ENCODE data around the gene PSMD6.

The PSMD6 gene

DNA sequence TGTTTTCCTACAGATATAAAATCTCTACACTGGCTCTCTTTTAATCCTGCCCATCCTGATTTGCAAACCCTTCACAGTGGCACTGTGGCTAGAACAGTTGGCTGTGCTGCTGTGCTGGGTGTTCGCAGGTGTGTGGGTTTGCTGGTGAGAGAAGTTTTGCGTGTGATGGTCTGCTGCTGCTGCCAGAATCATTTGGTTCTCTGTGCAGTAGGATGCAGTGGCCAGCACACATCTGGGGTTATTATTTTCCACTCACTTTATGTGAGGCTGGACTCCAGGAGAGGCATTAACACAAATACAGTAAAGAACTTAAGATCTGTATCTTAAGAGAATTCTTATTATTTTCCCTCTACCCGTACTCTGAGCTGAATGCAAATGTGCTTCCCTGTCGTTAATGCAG lies 16.0 kb upstream of the PSMD6 start:
- TF ChIP-seq, protein P1, sequence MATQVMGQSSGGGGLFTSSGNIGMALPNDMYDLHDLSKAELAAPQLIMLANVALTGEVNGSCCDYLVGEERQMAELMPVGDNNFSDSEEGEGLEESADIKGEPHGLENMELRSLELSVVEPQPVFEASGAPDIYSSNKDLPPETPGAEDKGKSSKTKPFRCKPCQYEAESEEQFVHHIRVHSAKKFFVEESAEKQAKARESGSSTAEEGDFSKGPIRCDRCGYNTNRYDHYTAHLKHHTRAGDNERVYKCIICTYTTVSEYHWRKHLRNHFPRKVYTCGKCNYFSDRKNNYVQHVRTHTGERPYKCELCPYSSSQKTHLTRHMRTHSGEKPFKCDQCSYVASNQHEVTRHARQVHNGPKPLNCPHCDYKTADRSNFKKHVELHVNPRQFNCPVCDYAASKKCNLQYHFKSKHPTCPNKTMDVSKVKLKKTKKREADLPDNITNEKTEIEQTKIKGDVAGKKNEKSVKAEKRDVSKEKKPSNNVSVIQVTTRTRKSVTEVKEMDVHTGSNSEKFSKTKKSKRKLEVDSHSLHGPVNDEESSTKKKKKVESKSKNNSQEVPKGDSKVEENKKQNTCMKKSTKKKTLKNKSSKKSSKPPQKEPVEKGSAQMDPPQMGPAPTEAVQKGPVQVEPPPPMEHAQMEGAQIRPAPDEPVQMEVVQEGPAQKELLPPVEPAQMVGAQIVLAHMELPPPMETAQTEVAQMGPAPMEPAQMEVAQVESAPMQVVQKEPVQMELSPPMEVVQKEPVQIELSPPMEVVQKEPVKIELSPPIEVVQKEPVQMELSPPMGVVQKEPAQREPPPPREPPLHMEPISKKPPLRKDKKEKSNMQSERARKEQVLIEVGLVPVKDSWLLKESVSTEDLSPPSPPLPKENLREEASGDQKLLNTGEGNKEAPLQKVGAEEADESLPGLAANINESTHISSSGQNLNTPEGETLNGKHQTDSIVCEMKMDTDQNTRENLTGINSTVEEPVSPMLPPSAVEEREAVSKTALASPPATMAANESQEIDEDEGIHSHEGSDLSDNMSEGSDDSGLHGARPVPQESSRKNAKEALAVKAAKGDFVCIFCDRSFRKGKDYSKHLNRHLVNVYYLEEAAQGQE (IDR thresholded peaks at IDR 0.05; ENCODE audit: insufficient read depth in 1 of 2, low read depth in 2 of 2, low read length in 2 of 2), result no peak
- TF ChIP-seq FOXP2 (optimal IDR thresholded peaks at IDR 0.05; ENCODE audit: borderline replicate concordance, extremely low read depth, extremely low read length, insufficient read depth), result no peak
- no peak for TF ChIP-seq SIN3A (IDR thresholded peaks at IDR 0.05; ENCODE audit: borderline replicate concordance, insufficient read depth, low read length)
- no peak for TF ChIP-seq POLR2AphosphoS5 (IDR thresholded peaks at IDR 0.05; ENCODE audit: low read depth, low read length)
- no peak for TF ChIP-seq TAF1 (IDR thresholded peaks at IDR 0.05; ENCODE audit: borderline replicate concordance, insufficient read depth, low read length)

DNA sequence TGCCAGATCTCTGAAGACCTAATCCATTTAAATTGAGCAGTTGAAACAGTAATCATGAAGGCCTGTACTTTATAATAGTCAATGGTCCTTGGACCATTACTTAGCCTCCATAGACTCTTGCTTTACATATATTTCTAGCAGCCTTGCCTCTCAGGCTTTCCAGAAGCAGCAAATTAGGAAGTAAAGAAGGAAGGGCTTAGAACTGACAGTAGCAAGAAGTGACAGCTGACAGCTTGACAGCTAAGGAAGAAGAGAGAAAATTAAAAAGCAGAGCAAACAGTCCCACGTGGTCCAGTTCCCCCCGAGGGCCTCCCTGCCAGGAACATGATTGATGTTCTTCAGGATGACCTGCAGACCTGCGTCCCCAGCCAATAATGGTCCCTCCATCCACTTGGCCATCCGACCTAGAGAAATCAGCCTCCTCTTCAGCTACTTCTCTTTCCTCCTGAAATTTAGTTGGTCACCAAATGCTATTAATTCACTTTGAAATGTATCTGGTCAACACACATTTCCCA lies 15.0 kb upstream of the PSMD6 start:
- TF ChIP-seq TAF1 (IDR thresholded peaks at IDR 0.05; ENCODE audit: borderline replicate concordance, insufficient read depth, low read length), result no peak
- TF ChIP-seq FOXP2 (optimal IDR thresholded peaks at IDR 0.05; ENCODE audit: borderline replicate concordance, extremely low read depth, extremely low read length, insufficient read depth), result no peak
- TF ChIP-seq POLR2AphosphoS5 (IDR thresholded peaks at IDR 0.05; ENCODE audit: low read depth, low read length), result no peak
- TF ChIP-seq, protein P1 (IDR thresholded peaks at IDR 0.05; ENCODE audit: insufficient read depth in 1 of 2, low read depth in 2 of 2, low read length in 2 of 2), result no peak
- TF ChIP-seq SIN3A (IDR thresholded peaks at IDR 0.05; ENCODE audit: borderline replicate concordance, insufficient read depth, low read length), result no peak

DNA sequence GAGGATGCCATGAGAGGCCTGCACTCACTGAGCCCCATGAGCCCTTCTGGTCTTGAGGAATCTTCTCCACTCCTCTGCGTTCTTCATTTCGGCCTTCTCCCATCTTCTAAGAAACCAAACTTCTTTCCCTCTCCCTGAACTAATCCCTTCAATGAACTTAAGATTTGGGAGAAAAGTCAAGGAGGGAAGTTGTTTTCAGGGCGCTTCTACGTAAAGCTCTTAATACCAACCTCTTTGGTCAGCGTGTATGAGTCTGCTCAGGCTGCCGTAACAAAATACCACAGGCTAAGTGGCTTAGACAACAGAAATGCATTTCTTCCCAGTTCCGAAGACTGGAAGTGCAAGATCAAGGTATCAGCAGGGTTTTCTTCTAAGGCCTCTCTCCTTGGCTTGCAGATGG lies 13.8 kb upstream of the PSMD6 start:
- no peak for TF ChIP-seq TAF1 (IDR thresholded peaks at IDR 0.05; ENCODE audit: borderline replicate concordance, insufficient read depth, low read length)
- no peak for TF ChIP-seq SIN3A (IDR thresholded peaks at IDR 0.05; ENCODE audit: borderline replicate concordance, insufficient read depth, low read length)
- no peak for TF ChIP-seq FOXP2 (optimal IDR thresholded peaks at IDR 0.05; ENCODE audit: borderline replicate concordance, extremely low read depth, extremely low read length, insufficient read depth)
- TF ChIP-seq, protein P1 (IDR thresholded peaks at IDR 0.05; ENCODE audit: insufficient read depth in 1 of 2, low read depth in 2 of 2, low read length in 2 of 2), result no peak
- TF ChIP-seq POLR2AphosphoS5 (IDR thresholded peaks at IDR 0.05; ENCODE audit: low read depth, low read length), result no peak

DNA sequence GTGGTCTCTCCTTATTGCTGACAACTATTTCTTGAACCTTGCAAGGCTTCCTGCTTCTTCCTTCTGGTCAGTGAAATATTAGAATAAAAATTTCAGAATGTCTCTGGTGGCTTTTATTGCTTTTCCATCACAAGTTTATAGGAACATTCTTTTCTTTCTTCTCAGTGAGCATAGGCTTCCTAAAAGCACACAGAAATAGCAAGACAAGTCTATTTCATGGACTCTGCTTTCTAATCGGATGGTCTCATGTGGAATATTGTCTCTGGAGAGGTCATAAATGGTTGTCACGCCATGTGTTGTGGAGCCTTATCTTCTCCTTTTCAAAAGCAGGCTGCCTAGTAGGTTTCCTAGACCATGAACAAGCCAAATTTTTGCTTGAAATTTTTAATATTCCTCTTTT lies 9.8 kb upstream of the PSMD6 start:
- TF ChIP-seq FOXP2 (optimal IDR thresholded peaks at IDR 0.05; ENCODE audit: borderline replicate concordance, extremely low read depth, extremely low read length, insufficient read depth), result no peak
- TF ChIP-seq TAF1 (IDR thresholded peaks at IDR 0.05; ENCODE audit: borderline replicate concordance, insufficient read depth, low read length), result no peak
- TF ChIP-seq POLR2AphosphoS5 (IDR thresholded peaks at IDR 0.05; ENCODE audit: low read depth, low read length), result no peak
- TF ChIP-seq SIN3A (IDR thresholded peaks at IDR 0.05; ENCODE audit: borderline replicate concordance, insufficient read depth, low read length), result no peak
- TF ChIP-seq, protein P1 (IDR thresholded peaks at IDR 0.05; ENCODE audit: insufficient read depth in 1 of 2, low read depth in 2 of 2, low read length in 2 of 2), result no peak

Data from PFSK-1 (cell line).